ENCODE results near the gene APBB2.
"Not testable (repeated sequence)": the region's sequence is repeated elsewhere in the genome, so short reads cannot be mapped to it uniquely, and the experiment has no call there.

The APBB2 gene

GRCh38 chr4:41014158-41014557 lies 200.2 kb downstream of the APBB2 start:
- no peak for DNase-seq (ENCODE audit: low spot score)

- DNase-seq (ENCODE audit: low spot score): no peak
Measured at GRCh38 chr4:41013746-41014145, 200.6 kb downstream of the APBB2 start.

DNA sequence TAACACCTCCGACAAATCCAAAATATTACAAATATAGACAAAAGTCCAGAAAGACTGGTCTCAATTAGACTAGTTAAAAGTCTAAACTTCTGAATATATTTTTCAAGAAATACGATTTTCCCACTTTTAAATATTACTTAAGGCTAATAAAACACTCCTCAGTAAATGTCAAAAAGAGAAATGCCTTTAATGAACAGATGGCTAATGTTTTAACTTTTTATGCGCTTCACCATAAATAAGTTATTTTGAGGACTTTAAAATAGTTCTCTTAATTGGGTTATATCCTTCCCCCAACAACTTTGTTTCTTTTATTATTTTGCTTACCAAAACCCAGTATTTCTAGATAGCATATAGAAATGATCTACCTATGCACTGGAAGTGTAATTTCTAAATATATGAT lies 201.4 kb downstream of the APBB2 start:
- DNase-seq (ENCODE audit: low spot score): no peak

- DNase-seq (ENCODE audit: low spot score): no peak
Measured at GRCh38 chr4:41012293-41012692, 202.0 kb downstream of the APBB2 start.

- DNase-seq (ENCODE audit: low spot score): no peak
Measured at GRCh38 chr4:41009411-41009810, 204.9 kb downstream of the APBB2 start.

- DNase-seq (ENCODE audit: low spot score): no peak
Measured at GRCh38 chr4:41006141-41006540, 208.2 kb downstream of the APBB2 start.

GRCh38 chr4:41002309-41002708 lies 212.0 kb downstream of the APBB2 start:
- DNase-seq (ENCODE audit: low spot score): no peak

DNA sequence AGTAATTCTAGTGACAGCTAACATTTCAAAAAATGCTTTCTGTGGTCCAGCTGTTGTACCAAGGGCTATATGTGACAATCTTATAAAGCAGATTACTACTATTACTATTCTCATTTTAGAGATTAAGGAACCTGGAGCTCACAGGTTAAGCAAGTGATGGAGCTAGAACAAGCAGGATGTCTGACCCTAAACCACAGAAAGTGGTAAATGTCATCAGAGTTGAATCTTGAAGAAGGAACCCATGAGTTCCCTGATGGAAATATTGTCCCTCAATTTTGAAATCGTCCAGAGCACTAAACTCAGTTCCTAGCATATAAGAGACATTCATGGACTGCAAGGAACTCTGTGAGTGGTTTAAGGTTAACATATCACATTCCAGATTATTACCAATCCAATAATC lies 214.0 kb downstream of the APBB2 start:
- no peak for DNase-seq (ENCODE audit: low spot score)

- DNase-seq (ENCODE audit: low spot score): no peak
Measured at GRCh38 chr4:40998675-40999358, 215.5 kb downstream of the APBB2 start.

GRCh38 chr4:40995850-40996249 lies 218.5 kb downstream of the APBB2 start:
- no peak for DNase-seq (ENCODE audit: low spot score)

GRCh38 chr4:40994321-40994720 lies 220.0 kb downstream of the APBB2 start:
- DNase-seq (ENCODE audit: low spot score): not testable (repeated sequence)

DNA sequence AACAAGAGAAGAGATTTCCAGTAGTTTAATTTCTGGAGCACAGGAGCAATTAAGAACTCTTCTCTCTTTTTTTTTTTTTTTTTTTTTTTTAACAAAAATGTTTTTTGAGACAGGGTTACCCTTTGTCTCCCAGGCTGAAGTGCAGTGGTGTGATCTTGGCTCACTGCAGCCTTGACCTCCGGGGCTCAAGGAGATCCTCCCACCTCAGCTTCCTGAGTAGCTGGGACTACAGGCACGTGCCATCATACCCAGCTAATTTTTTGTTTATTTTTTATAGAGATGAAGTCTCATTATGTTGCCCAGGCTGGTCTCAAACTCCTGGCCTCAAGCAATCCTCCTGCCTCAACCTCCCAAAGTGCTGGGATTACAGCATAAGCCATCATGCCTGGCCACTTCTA lies 221.0 kb downstream of the APBB2 start:
- DNase-seq (ENCODE audit: low spot score): not testable (repeated sequence)

DNA sequence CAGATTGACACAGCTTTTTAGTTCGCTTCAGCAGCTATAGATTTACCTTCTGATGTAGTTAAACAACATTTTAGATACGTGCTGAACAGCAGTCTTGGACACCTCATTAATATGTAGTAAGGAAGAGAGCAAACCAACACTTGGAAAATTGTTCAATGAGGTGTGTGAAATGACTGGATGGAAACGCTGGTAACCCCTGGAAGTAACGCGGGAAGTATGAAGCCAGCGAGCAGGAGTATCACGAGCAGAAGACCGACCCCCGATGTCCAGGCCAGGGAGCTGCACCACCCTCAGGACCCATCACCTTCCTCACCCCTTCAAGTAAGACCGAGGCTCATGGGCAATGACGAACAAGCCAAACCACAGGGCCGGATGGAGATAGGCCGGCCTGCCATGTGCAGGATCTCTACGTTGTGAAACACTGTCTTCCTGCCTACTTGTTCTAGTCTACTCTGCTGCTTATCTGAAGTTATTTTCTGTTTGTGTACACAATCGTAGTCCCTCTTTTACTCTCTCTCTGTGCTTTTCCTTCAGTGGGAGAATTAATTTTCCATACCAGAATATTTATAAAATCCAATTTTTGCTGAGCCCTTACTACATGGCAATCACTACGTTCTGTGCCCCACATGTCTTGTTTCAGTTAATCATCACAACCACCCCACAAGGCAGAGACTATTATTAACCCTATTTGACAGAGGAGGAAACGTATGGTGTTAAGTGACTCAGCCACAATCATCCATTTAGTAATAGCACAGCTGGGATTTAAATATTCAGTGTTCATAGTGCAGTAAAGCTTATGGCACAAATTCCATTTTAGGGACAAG lies 221.7 kb downstream of the APBB2 start:
- DNase-seq (ENCODE audit: low spot score): no peak

DNA sequence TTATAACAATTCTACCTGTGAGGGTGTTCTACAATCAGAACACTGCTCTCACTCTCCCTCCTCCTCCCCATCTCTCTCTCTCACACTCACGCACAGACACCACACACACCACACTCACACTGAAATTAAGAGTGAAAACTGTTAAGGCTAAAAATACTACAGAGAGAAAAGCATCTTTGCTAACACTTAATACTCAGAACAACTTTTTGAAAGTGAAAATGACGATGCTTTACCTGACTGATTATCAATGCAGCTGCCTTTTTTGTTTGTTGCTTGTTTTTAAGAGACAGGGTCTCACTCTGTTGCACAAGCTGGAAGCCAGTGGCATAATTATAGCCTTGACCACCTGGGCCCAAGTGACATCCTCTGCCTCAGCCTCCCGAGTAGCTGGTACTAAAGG lies 222.4 kb downstream of the APBB2 start:
- no peak for DNase-seq (ENCODE audit: low spot score)

- DNase-seq (ENCODE audit: low spot score): no peak
Measured at GRCh38 chr4:40990899-40991265, 223.5 kb downstream of the APBB2 start.

DNA sequence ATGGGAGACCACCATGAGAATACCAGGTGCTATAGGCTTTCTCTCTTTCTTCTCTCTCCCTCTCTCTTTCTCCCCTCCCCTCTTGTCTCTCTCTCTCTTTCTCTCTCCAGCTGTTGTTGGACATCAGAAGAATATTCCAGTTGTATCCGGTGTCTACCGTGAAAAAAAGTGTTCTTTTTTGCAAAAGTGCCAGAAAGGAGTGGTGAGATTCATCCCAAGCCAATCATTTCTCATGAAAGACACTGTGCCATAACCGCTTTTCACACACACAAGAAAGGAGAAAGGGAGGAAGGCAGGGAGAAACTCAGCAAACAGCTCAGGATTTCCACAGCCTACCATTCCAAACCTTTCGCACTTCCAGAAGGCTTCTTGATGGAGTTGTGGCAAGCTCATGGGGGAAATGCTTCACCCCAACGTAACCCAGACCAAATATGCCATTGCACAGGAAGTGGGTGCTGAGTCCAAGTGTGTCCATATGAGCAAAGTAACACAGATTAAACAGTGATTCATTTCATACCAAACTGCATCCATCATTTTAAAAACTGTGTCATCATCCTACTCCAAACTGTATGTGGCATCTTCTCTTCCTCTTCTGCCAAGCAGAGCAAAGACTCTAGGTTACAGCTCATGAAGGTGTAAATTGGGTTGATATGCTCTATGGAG lies 224.0 kb downstream of the APBB2 start:
- no peak for DNase-seq (ENCODE audit: low spot score)

GRCh38 chr4:40987151-40987550 lies 227.2 kb downstream of the APBB2 start:
- DNase-seq (ENCODE audit: low spot score): no peak

GRCh38 chr4:40986375-40986774 lies 228.0 kb downstream of the APBB2 start:
- no peak for DNase-seq (ENCODE audit: low spot score)

- DNase-seq (ENCODE audit: low spot score): no peak
Measured at GRCh38 chr4:40984051-40984450, 230.3 kb downstream of the APBB2 start.

DNA sequence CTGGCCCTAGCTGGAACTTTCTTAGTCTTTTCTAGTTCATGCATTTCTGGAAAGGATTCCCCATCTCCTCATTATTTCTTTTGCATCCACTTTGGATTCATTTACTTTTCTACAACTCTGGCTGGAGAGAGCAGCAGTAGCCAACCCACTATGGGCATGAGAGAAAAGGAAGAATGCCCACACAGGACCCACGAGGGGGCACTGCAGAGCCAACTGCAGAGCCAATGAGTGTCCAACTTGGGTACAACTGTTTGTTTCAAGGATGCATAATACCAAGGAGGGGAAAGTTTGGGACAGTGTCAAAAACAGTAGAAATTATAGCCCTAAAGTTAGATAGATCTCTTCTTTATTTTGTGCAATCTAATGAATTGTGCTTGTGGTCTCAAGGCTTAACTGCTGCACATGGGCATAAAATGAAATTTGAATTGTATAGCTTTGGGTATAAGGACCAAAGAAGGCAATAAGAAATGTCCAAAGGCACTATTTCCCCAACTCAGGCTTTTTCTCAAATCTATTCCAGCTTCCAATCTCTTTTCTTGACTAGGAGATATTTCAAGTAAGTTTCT lies 233.9 kb downstream of the APBB2 start:
- peak; percentile 27 for DNase-seq (ENCODE audit: low spot score)

- DNase-seq (ENCODE audit: low spot score): no peak
Measured at GRCh38 chr4:40978548-40978947, 235.8 kb downstream of the APBB2 start.

- peak; percentile 22 for DNase-seq (ENCODE audit: low spot score)
Measured at GRCh38 chr4:40976343-40976742, 238.0 kb downstream of the APBB2 start.

DNA sequence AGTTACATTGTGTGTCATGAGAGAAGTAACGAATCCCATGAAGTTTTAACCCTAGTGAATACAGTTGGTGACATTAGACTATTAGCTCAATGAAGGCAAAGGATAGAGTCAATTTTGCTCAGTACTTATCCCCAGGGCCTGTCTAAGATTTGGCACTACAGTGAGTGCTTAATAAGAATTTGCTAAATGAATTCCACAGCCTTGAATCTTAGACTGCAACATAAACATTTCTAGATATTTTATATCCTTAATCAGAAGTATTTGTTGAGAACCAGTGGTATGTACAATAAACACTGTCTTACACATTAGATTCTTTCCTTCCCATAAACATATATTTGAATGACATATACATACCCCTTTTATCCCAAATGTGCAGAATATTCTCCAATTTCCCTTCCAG lies 241.6 kb downstream of the APBB2 start:
- no peak for DNase-seq (ENCODE audit: low spot score)

All from HuH-7.5 (cell line).